HS-5 (cell line): ENCODE measurements around the gene PTGR3.

ENCODE experiments used
- DNase-seq: peaks from one replicate; pipeline ENCODE4 v3.0.0-alpha.2; 2012; ENCODE audit warnings: low read depth

Gene PTGR3, protein sequence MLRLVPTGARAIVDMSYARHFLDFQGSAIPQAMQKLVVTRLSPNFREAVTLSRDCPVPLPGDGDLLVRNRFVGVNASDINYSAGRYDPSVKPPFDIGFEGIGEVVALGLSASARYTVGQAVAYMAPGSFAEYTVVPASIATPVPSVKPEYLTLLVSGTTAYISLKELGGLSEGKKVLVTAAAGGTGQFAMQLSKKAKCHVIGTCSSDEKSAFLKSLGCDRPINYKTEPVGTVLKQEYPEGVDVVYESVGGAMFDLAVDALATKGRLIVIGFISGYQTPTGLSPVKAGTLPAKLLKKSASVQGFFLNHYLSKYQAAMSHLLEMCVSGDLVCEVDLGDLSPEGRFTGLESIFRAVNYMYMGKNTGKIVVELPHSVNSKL

DNA sequence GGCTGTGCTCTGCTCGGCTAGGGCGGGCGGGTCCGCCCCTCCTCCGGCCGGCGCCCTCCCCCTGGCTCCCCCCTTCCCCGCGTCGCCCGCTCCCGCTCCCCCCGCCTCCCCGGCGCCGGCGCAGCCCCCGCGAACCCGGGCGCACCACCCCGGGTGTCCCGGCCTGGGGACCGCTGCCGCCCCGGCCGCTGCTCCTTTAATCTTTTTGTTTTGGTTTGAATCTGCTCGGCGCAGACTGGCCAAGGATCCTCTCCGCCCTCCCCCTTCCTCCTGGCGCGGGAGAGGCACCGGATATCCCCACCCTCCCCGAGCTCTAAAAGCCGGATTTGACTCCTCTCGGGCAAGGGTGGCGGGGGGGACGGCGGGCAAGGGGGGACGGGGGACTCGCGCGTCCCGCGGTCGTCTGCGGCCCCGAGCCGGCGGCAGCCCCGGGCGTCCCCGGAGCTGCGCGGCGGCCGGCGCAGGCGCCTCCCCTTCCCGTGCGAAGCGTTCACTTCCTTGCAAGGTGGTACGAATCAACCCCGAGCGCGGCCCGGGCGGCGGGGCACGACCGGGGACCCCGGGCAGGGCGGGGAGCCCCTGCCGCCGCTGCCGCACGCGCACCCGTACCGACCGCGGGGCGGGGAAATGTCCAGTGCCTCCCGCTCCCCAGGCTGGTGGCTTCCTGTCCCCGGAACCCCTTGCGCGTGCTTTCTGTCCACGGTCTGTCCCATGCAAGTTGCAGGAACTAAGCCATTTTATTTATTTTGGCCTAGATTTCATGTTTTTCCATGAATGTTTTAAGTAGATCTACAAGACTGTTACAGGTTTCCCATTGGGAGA lies at the start of gene PTGR3:
TSS of gene PTGR3 (minus strand) at position 11 of the 822 bp plus-strand sequence. CDS start 81 bp downstream, outside the sequence.
- DNase-seq = no peak

DNA sequence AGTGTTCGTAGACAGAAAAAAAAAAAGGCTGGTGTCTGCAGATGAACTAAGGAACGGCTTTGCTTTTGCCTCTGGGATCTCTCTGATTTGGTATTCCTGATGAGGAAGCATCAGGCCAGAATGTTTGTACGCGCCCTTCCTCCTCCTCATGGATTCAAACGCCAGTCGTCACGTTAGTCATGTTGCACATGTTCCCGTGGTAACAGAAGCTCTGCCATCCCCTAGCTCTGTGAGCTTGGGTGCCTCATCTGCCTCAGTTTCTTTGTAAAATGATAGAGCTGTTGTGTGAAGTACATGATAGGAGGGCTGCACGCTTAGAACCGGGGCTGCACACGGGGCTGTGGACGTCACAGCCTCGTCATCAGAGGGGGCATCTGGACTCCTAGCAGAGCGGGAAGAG lies 48.7 kb upstream of the PTGR3 start:
- no peak for DNase-seq

DNA sequence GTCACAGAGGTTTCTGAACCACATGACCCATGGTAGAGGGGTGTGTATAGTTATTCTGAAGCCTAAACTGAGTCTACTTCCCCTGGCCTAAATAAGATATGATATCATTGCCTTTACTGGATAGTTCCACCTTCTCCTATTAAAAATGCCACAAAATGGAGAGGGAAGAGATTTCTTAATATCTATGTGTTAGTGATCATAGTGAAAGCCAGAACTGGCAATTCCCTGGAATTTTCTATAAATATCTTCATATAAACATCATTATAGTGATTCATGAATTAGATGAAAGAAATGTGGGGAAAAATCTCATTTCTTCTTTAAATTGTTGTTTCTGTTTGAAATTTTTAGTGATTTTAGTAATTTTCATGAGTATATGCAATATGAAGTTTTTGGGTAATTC lies 47.4 kb upstream of the PTGR3 start:
- no peak for DNase-seq

DNA sequence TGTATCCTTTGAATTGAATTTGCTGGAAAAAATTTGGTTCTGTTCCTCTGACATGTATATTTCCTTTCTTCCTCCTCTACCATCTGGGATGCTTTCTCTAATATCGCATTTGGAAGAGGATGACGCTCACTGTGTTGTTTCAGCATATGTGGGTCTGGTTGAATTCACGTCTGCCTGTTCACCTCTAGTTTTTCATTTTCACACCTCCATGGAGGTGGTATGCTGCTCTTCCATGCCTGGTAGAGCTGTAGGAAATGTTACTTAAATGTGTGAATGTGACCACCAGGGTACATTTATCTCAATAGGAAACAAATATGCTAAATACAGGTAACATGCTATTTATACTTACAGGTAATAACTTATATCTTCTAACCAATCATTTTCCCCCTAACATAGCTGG lies 46.2 kb upstream of the PTGR3 start:
- no peak for DNase-seq

DNA sequence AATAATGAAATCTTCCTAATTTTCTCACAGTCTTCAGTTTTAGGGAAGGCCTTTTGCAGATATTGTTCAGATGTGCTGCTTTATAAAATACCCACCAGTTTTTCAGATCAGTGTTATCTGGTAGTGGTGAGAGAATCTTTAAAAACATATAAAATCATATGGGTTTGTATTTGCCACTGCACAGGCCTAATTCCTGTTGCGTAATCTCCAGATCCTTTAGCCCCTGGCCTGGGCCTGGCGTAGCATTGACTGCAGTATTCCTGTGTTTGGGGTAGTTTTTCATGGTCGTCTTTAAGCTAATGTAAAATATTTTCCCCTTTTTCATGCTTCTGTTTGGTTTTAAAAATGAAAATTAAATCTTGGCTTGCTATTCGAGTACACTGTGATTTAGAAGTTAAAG lies 44.8 kb upstream of the PTGR3 start:
- no peak for DNase-seq

DNA sequence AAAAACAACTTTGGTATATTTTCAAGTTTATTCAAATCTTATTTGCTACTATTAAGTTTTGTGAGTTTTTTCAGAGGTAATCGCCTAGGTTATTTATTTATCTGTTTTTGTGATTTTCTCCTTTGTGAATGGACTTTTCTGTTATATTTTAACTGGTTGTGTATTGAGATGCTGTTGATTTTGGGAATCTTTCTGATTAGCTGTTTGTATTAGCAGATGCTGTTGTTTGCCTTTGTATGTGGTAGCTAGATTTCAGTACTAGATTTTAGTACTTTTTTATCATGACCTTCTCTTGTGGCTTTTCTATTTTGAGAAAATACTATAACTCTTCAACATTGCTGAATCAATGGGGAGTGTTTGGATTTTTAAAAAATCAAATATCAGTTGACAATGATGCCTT lies 44.1 kb upstream of the PTGR3 start:
- DNase-seq = no peak

DNA sequence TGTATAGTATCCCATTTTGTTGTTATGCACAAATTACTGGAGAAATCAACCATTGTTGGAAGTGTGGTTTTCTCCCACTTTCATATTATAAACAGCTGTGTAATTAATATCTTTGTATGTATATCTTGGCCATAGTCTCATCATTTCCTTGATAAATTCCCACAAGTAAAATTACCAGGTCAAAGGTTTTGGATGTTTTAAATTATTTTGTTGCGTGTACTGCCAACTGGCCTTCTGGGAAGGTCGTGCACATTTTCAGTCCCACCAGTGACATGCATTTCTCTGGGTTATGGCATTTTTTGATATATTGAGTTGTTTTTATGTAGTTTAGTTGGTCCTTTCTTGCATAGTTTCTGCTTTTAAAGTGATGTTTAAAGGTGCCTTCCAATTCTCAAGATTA lies 43.2 kb upstream of the PTGR3 start:
- no peak for DNase-seq

DNA sequence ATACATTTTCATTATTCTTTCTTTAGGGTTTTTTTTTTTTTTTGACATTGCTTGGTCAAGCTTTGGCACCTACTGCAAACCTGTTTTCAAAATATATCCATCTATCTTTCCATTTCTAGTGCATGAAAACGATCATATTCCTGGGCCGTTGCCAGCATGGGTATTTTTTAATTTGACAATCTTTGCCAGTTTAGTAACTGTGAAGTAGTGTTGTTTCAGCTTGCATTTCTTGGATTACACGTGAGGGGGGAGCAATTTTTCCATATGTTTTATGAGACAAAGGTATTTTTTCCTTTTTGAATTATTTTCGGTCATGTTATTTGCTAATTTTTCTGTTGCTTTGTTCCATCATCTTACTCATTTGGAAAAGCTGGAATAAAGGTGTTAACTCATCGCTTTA lies 42.5 kb upstream of the PTGR3 start:
- DNase-seq = no peak

DNA sequence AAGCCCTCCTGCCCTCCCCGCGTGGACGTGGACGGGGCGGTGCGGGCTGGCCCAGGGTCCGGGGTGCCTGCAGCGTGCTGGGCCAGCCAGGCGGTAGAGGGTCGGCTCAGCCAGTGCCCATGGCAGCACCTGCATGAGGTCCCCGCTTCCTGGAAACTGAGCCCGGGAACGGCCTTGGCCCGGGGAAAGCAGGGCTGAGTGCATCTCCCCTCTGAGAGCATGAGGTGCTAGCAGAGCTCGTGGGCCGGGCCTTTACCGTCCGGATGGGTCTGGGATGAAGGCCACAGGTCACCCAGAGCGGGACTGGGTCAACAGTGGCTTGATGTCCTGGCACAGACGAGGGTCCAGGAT lies 41.5 kb upstream of the PTGR3 start:
- no peak for DNase-seq

DNA sequence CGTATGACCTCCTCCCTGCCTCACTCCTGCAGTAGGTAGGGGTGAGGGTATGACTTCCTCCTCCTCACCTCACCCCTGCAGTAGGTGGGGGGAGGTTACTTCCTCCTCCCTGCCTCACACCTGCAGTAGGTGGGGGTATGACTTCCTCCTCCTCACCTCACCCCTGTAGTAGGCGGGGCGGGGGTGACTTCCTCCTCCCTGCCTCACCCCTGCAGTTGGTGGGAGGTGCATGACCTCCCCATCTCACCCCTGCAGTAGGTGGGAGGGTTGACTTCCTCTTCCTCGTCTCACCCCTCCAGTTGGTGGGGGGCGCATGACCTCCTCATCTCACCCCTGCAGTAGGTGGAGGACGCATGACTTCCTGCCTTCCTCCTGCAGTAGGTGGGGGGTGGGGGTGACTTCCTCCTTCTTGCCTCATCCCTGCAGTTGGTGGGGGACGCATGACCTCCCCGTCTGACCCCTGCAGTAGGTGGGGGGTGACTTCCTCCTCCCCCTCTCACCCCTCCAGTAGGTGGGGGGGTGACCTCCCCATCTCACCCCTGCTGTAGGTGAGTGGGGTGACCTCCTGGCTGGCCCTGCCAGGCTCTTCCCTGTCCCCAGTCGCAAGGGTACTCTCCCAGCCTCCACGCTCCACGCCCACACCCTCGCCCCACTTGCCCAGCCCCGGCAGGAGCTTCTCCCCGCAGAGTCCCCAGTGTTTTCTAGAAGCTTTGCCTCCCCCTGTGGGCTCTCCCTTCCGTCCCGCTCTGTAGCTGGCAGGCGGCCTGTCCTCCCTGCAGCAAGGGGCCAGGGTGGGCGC lies 40.9 kb upstream of the PTGR3 start:
- DNase-seq = no peak

DNA sequence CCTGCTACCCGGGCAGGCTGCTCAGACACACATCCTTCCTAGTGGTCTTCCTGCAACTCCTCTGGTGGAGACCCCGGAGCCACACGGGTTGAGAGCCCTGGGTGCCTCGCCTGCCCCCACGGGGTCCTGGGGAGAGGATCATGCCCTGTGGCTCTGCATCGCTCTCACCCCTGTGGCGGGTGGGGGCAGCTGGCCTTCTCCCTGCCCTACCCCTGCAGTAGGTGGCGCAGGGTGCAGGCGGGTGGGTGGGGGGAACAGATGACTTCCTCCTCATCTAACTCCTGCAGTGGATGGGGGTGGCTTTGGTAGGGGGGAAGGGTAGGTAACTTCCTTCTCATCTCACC lies 40.2 kb upstream of the PTGR3 start:
- no peak for DNase-seq

DNA sequence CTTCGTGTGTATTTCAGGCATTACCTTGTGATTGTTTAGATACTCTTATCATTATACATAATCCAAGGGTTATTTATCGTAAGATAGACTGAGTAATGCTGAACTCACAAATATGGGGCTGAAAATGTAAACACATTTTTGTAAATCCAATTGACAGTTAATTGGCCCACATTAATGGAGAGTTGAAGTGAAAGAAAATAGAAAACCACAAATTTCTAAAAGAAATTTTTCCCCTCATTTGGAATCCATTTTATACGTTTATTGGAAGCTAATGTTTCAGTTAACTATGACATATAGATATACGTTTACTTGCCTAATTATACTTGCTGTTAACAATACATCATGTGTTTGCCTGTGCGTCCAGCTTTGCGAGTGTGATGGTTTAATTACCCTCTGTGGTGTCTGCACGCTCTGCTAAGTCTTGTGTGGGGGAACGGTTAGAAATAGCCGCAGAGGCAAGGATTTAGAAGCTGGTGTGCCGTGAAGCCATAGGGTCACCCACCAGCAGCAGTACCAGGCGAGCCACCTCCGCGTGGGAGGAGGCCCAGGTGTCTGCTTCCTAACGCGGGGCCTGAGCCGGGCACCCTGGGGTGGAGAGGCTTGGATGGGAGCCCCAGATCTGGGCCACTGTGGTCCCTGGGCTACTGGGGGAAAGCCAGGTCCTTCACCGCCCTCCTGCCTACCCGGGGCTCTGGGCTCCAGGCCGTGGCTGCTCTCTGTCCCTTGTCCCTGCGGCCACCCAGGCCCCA lies 39.7 kb upstream of the PTGR3 start:
- DNase-seq = no peak

DNA sequence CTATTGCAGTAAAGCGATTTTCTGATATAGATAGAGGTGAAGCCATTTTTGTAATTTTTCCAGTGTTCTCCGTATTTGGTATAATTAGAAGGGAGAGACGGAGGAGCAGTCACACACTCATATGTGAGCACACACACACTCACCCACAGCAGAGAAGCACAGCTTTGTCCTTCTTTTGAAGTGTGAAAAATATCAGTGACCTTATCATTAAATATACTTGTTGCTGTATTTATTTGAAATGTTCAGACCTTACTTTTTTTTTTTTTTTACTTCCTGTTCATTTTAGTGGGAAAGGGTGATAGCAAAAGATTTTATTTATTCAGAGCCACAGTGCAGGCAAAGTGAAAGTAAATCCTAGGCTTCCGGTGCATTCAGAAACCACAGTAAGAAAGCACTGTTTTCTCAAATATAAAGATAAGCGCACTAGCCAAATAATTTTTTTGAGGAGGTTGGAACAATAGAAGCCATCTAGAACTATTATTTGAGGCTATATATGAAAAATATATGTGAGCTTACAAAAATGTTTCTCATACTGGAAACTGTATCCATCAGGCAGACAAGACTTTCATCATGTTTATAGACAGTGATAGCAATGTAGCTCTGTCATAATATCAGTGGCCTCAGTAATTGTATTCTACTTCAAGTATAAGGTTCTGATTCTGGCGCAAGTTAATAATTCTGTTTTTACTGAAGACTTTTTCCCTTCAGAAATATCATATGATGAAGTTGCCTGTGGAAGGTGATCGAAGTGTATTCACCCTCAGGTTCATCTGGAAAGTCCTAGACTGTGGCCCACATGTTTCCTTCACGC lies 38.9 kb upstream of the PTGR3 start:
- DNase-seq = peak; percentile 25

DNA sequence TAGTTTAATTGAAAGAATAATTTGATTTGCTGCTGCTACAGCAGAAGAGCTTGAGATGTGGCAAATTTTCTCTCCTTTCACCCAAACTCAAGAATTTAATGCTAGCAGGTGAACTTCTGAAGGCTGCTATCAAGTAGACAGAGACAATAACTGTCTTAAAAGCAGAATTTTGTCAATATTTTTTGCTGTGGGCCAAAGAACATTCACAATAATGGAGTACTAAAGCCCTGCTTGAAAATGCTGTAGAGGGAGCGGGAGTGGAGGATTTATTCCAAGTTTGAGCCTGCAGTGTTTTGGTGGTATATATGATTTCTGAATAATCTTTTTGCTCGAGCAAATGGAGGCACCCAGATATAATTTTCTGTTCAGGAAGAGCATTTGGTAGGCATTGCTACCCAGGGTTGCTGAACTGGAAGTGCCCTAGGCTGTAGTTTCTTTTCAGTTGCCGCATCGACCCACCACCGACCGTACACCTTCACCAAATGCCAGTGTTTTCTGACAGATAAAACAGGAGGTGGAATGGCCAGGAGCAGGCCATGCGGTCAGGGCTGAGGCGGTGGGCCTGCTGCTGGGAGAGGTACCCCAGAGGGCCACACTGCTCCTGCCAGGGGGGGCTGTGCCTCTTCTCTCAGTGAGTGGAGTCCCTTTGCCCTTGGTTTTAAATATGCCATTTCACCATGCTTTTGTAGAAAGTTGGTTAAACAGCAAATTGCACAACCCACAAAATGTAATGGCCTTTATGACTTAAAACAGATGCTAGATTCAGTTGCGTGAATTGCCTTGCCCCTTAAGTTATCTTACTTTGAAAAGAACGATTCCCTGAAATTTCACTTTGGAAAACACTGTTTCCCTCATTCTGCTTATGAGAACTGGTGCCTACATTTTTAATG lies 38.0 kb upstream of the PTGR3 start:
- no peak for DNase-seq

DNA sequence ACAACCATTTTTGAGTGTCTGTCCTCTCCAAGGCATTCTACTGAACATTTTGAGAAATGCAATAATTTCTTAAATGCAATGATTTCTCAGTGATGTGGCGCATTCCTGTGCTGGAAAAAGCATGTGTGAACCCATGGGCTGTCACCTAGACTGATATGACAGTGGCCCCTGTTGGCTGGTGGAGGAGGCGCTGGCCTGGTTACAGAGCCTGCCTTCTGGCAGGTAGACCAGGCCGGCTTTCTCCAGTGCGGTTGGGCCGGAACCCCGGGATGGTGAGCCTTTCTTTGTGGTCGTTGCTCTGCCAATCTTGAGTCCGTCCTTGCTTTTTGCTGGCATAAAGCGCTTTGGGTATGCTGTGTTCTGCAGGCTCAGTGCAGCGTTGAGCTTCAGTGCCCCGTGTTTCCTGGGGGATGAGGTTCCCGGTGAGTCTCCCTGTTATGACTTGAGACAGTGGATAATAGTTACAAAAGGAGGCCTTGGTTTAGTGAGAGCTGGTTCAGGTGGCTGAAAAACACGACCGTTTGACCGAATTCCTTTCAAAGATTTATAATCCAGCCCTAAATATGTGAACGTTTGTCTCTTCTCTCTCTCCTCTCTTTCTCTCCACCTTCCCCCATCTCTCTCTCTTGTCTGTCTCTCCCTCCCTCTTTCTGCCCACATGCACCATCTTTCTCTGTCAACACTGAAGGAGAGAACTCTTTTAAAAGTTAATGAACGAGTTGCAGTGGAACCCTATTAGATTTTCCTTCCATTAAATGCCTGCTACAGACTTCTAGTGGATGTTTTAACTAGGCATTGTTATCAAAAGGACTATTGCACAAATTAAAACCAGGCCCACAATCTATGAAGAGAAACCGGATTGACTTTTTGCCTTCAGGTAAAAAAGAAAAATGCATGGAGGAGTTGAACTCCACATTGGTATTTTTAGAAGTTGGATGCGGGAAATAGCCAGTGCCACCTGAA lies 35.7 kb upstream of the PTGR3 start:
- no peak for DNase-seq

DNA sequence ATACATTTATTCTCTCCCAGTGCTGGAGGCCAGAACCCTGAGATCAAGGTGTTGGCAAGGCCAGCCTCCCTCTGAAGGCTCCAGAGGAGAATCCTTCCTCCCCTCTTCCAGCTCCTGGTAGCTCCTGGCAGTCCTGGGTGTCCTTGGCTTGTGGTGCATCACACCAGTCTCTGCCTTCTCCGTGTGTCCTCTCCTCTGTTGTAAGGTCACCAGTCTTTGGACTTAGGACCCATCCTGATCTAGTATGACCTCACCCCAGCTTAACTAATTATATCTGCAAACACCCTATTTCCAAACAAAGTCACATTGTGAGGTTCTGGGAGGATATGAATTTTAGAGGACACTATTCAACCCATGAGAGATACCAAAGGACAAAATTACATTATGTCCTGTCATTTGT lies 32.8 kb upstream of the PTGR3 start:
- DNase-seq = no peak

DNA sequence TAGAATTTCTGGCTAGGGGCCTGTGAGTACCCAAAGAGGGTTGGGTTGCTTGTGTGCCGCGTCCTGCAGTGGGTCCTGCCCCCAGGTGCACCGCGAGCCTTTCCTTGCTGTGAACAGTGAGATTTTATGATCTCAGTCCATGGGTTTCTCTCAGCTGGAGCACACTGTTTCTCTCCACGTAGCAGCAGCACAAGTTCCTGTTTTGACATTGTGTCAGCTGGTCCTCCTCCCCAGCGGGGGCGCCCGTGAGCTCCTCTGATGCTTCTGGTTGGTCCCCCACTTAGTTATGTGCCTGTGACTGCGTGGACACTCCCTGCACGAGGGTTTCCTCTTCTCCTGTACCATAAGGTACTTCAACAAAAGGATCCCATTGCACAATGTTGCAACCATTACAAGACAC lies 31.5 kb upstream of the PTGR3 start:
- no peak for DNase-seq

DNA sequence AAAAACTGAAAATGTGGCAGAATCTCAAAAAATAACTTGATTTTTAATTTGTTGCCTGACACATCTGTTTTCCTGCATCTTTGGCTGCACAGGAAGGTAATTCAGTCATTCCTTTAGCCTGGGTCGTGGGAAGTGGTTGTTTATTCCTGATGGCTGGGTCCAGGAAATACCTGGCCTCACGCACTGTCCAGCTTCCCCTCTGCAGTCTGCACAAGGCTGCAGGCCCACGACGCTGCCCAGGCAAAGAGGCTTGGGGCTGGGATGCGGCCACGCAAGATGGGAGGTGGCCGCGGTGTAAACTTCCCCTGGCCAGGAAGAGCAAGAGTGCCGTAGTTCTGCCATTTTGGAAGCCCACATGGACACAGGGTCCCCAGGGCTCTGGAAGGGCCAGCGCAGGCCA lies 29.8 kb upstream of the PTGR3 start:
- no peak for DNase-seq

DNA sequence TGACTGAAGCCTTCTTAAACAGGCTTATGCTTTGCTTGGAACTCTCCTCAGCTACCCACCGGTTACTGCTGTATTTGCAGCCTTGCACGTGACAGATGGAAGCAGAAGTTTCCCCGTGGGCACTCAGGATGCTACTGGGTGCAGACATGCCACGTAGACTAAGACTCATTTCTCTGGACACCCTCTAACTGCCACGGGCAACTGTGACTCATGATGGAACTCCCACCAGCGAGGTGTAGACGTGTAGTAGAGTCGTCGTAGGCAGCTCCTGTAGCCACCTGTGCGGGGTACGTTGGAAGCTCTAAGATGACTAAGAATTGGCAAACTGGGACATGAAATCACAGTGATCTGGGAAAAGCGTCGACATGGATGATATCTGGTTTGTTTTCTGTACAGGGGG lies 29.2 kb upstream of the PTGR3 start:
- DNase-seq = no peak
